ENCODE results near the gene PTPN1.
"Not testable (repeated sequence)": the region's sequence is repeated elsewhere in the genome, so short reads cannot be mapped to it uniquely, and the experiment has no call there.

The PTPN1 gene

DNA sequence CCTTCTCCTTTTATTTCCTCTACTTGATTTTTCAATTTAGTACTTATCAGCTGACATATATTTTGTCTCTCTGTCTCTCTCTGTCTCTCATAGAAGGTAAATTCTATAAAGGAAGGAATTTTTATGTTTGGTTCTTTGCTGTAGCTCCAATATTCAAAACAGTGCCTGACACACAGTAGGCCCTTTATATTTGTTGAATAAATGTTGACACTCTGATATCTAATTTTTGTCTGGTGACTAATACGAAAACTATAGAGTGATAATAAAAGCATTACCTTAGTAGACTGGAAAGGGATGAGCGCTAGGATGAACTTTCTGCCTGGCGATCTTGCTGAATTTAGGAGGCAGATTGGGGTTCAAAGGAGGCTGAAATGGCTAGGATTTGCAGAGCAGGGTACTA is 42.8 kb downstream of the PTPN1 start:
- DNase-seq (ENCODE audit: low read depth in 3 of 3, low spot score in 1 of 3), result no peak

DNA sequence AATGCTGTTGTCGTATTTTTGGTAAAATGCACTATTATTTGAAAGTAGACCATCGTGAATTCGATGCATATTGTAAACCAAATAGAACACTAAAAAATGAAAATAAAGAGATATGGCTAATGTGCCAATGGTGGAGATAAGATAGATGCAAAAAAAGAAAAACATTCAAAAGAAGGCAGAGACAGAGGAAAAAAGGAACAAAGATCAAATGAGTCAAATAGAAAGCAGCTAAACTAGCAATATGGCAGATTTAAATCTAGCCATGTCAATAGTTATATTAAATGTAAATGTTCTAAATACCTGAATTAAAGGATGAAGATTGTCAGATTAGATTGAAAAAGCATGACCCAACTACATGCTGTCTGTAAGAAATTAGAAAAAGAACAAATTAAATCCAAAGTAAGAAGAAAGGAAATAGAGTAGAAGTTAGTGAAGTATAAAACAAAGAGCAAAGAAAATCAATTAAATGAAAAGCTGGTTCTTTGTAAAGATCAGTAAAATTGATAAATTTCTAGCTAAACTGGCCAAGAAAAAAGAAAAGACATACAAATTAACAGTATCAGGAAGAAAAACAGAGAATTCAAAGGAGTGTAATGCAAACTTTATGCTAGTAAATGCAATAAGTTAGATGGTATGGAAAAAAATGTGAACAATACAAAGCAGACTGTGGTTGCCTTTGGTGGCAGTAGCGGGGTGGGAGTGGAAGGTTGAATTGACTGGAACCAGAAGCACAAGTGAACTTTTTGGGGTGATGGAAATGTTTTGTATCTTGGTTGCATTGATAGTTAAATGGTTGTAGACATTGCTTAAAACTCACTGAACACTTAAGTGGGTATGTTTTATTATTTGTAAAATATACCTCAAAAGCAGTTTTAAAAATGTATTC is 44.8 kb downstream of the PTPN1 start:
- DNase-seq (ENCODE audit: low read depth in 3 of 3, low spot score in 1 of 3), result no peak

DNA sequence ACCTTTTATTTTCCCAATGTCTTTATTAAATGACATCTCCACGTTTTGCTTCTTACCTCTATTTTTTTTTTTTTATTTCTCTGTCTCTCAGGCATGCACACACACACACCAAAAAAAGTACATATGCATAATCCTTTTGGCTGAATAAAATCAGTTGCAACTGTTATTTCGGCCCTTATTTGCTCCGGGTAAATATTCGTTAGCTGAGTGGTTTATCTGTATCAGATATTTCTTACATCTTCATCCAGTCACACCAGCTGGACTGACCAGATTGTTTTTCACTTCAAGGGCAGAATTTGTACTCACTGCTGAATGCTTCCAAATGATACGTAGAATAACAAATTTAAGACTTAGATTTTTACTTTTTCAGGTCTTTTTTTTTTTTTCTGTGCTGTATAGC is 45.5 kb downstream of the PTPN1 start:
- DNase-seq (ENCODE audit: low read depth in 3 of 3, low spot score in 1 of 3), result no peak

DNA sequence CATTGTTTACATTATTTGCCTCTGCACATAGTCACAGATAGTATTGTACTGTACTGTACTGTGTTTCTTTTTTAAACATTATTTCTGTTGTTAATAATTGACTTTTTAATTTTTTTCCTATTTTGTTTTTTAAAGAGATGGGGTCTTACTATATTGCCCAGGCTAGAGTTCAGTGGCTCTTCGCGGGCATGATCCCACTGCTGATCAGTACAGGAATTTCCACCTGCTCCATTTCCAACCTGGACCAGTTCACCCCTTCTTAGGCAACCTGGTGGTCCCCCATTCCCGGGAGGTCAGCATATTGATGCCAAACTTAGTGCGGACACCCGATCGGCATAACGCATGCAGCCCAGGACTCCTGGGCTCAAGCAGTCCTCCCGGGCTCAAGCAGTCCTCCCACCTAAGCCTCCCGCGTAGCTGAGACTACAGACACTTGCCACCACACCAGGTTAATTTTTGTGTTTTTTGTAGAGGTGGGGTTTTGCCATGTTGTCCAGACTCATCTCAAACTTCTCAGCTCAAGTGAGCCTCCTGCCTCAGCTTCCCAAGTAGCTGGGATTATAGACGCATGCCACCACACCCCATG is 47.5 kb downstream of the PTPN1 start:
- DNase-seq (ENCODE audit: low read depth in 3 of 3, low spot score in 1 of 3), result no peak

DNA sequence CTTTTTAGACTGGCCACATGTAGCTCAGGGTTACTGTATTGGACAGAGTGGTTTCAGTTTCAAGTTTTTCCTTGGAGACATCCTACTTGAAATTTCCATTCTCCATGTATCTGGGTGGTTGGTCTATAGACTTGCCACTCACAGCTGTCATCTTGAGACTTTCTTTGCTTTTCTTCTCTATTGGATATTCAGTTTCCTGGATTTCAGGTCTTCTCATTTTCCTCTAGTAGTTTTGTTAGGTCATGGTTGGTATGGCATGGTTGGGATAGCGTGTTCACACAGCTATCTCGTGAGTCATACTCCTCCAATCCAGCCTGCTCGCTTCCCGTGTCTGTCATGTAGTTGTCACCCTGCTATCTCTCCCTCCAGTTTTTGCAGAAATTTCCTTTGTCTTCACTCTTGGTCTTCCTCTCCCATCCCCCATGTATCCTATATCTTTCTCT is 48.3 kb downstream of the PTPN1 start:
- no peak for DNase-seq (ENCODE audit: low read depth in 3 of 3, low spot score in 1 of 3)

DNA sequence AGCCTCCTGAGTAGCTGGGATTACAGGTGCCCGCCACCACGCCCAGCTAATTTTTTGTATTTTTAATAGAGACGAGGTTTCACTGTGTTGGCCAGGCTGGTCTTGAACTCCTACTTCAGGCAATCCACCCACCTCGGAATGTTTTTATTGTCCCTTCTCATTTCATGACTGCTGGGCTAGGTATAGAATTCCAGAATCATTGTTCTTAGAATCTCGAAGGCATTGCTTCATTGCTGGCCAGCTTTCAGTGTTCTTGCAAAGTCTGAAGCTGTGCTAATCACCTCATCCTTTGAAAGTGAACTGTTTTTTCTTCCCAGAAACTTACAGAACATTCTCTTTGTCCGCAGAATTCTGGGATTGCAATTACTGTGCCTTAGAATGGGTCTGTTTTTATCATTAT is 49.0 kb downstream of the PTPN1 start:
- no peak for DNase-seq (ENCODE audit: low read depth in 3 of 3, low spot score in 1 of 3)

DNA sequence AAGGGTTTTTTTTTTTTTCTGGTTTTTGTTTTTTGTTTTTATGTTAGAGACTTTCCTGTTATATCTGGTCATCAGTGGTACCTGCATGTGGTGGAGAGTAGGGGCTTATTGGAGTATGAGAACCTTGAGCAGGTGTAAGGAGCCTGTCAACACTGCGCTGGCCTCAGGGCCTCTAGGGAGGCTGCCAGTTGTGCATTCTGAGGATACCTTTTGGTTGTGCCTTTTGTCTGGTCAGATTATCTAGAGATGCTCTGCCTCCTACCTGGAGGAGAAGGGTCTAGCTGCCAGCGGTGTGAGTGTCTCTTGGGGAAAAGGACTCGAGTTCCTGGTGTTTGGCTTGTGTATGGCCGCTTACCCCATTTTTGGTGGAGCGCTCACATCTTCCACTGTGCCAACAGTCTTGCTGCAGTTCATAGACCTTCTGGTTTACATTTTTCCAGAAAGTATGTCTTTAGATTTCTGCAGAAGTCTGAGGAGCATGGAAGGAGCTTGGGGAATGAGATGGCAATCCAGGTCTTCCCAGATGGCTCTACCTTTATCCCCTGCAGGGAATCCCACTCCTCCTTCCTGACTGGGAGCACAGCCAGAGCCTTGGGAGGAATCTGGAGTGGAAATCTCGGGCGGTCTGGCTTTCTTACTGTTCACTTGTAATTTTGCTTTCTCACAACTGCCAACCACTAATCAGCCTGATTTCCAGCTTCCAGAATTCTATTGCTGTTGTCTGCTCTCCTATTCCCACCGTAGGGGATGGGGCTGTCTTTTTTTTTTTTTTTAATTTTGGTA is 49.9 kb downstream of the PTPN1 start:
- no peak for DNase-seq (ENCODE audit: low read depth in 3 of 3, low spot score in 1 of 3)

DNA sequence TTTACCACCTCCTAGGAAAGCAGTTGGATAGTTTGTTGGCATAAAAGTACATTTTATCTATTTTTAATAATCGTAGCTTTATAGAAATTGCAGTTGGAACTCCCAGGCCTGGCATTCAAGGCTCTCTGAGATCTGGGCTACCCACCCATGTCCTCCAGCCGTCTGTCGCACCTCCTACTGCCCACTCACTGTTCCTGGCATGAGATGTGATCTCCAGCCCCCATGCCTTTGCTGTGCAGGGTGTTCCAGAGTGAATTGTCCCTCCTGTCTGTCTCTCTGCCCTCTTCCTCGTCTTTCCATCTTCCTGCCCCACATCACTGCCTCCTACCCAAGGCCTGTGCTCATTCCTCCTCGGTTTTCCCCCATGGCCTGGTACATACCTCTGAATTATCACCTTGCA is 50.7 kb downstream of the PTPN1 start:
- no peak for DNase-seq (ENCODE audit: low read depth in 3 of 3, low spot score in 1 of 3)

DNA sequence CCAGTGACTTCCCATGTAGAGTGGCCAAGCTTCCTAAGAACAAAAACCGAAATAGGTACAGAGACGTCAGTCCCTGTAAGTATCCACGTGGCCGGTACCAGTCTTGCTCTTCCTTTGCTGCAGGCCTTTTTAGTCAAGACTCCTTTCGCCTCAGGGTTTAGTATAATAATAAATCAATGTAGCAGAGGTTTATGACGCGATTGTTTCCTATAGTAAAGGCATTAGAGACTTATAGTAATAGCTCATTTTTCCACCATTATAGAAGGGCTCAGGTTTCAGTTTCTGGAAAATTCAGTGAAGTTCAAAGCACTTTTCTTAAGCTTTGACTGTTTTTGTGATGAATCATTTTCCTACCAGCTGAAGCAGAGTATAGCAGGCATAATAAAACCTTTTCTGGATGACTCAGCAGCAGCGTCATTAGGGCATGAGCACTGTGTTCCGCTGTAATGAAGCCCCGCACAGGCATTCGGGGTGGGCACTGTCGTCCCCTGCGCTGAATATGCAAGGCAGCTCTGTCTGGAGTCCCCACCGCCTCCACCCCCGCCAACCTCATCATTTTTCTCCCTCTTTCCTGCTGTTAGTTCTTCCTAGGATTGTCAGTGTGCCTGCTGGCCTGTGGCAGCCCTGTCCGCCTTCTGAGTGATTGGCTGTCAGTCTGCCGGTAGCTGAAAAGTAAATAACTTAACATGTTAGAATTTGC is 51.3 kb downstream of the PTPN1 start:
- peak in 2 of 3 donors; percentile 23 to 35 for DNase-seq (ENCODE audit: low read depth in 3 of 3, low spot score in 1 of 3)

DNA sequence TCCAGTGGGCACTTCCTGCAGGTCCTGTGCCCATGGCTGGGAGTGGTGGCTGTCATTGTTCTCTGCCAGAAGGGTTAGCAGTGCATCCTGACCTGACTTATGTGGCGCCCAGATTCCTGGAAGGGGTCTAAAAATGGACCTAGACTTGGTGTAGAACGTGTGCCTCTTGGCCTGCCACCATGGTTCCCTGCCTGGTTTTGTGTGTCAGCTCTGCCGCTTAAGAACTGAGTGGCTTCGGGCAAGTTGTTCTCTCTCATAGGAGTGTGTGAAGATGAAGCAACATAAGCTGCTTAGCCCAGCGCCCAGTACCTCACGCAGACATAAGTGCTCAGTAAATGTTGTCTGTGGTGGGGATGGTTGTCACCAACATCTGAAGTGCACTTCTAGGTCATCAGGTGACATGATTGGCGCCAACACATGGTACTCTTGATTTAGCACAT is 52.1 kb downstream of the PTPN1 start:
- no peak for DNase-seq (ENCODE audit: low read depth in 3 of 3, low spot score in 1 of 3)

DNA sequence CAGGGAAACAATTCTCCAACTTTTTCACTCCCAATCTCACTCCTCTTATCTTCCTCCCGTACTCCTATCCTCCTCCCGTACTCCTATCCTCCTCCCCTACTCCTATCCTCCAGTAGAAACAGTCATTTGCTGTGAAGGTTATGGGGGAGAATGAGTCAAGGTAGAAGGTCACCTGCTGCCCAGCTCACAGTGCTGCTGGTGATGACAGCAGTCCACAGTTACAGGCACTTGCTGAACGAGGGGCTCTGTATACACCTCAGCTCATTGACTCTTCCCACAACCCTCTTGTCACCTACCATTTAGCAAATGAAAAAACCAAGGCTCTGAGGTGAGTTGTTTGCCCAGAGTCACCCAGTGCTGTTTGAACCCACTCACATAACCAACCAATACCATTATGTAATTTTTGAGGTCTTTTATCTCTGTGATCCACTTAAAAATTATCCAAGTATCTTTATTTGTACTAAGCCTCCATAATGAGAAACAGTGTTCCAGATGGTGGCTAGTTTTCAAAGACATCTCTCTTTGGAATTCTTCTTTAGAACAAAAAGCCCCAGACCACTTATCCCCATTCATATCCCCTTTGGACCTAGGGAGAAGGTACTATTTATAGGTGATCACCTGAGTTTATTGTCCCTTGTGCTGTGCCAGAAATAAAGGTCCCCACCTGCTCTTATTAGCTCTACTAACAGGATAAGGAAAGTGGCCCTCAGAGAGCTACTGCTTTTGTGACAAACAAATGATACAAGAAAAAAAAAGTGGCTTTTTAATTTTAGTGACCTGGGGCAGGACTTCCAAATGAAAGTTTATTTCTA is 53.2 kb downstream of the PTPN1 start:
- no peak for DNase-seq (ENCODE audit: low read depth in 3 of 3, low spot score in 1 of 3)

DNA sequence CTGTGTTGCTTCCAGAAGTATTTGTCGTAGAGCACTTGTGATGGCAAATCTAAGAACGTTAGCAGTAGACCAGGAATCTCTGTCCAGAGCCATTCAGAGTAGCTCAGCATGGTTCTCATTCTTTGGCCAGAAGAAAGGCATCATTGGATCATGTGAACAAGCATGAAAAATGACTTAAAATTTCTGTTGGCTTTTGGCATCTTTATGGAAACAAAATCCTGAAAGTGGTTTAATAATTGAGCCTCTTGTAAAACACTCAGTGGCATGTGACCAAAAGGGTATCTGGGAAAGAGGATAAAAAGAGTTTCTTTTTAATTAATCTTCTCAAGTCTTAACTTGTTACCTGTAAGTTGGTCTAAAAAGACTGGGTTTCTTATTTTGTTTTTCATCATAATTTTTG is 55.2 kb downstream of the PTPN1 start:
- DNase-seq (ENCODE audit: low read depth in 3 of 3, low spot score in 1 of 3), result no peak

DNA sequence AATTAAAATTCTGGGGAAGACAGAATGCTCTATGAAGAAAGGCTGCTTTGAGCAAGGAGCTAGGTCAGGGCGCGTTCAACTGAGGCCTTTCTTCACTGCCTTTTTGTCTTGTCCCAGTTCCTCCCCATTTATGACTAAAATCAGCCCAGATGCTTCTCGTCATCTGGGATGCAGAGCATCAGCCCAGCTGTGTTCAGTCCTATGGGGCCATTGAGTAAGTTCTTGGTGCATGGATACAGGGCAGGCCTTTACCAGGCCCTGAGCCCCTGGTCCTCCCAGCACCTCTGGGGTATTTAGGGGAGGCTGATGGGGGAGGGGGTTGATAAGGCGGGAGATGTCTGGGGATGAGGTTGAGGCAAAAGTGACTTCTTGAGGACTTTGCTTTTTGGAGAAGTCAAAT is 55.7 kb downstream of the PTPN1 start:
- no peak for DNase-seq (ENCODE audit: low read depth in 3 of 3, low spot score in 1 of 3)

DNA sequence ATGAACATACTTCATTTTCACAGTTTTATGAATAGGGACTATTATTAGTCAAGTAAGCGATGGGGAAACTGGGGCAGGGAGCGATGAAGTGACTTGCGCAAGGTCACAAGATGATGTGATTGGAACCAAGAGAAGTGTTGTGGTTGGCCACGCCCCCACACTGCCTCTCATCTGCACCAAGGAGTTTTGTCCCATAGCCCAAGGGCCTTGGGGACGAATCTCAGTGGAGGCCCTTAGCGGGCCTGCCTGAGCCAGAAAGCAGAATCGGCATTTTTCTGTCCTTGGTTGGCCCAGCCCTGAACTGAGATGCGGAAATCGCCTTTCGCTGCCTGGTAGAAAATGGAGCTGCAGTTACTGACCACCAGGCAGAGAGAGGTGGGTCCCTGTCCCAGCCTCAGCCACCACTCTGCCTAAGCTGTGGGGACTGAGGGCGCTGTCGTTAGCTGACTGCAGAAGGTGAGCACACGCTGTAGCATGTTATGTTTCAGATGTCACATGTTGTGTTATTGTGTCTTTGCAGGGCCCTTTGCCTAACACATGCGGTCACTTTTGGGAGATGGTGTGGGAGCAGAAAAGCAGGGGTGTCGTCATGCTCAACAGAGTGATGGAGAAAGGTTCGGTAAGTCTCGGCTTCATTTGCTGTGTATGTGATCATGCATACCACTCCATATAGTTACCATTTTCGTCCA is 57.8 kb downstream of the PTPN1 start:
- DNase-seq (ENCODE audit: low read depth in 3 of 3, low spot score in 1 of 3), result no peak

DNA sequence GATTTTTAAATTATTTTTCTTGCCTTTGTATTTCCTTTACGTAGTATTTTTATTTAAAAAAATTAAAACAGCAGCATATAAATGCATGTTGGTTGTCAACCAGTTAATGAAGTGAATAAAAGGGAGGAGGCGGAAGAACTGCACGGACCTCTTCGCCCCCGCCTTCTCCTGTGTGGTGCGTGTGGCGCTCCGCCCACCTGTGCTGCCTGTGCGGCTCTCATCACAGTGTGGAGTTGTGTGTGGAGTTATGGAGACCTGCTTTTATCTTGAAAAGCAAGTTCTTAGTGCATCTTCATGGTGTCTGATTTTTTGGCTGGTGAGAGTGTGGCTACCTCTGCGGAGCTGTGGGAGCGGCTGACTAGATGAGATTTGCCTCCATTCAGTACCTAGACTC is 58.4 kb downstream of the PTPN1 start:
- no peak for DNase-seq (ENCODE audit: low read depth in 3 of 3, low spot score in 1 of 3)

DNA sequence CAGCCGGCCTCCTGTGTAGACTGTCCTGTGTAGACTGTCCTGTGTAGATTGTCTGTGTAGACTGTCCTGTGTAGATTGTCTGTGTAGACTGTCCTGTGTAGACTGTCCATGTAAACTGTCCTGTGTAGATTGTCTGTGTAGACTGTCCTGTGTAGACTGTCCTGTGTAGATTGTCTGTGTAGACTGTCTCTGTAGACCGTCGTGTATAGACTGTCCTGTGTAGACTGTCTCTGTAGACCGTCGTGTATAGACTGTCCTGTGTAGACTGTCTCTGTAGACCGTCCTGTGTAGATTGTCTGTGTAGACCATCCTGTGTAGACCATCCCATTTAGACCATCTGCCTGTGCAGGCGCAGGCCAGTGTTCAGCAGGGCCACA is 59.3 kb downstream of the PTPN1 start:
- not testable (repeated sequence) for DNase-seq (ENCODE audit: low read depth in 3 of 3, low spot score in 1 of 3)

DNA sequence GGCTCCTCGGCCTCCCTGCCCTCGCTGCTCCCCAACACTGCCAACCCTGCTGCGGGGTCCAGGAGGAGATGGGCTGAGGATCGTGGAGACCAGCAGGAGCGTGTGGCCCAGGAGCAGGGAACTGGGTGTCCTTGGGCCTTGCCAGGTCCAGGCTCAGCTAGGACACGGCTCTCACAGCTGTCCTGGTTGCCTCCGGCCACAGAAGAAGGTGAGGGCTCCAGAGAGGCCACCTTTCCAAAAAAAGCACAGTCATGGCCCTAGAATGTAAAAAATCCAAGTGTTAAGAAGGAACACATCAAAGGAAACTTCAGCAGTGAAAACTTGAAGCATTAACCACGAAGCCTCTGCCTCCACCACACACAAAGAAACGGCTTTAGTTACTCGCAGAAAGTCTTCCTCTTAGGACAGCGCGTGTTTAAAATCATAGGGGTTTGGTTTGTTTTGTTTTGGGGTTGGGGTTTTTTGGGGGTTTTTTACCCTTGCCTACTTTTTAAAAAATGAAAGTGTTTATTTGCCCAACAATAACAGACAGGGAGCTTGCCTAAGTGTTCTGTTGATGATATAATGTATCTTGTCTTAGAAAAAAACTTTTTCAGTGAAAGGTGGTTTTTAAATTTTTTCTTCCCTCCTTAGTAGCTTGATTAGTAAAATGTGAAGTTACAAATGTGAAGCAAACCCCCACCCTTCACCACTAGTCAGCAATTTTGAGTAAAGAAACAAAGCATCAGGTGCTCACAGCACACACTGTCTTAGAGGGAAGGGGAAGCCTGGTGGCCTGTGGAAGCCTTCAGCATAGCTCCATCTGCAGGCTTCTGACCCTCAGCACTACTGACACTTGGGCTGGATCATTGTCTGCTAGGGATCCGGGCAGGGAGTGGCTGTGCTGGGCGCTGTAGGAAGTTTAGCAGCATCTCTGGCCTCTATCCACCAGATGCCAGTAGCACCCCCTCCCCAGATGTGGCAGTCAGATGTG is 60.0 kb downstream of the PTPN1 start:
- DNase-seq (ENCODE audit: low read depth in 3 of 3, low spot score in 1 of 3), result no peak

DNA sequence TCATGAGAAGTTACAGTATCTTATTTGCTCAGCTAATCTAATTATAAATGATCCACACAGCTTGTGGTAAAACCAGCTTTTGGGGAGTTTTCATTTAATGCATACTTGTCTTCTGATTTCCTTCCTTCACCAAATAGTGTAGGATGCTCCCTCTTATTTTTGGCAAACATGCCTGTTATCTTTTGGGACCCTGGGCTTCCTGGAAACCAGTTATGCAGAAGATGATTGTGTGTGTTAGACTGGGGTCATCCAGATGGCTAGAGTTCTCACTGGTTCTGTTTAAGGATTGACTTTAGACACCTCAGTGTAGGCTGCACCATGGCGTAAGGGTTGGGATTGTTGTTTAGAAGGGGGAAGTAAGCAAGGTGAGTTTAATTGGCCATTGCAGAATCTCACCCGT is 61.3 kb downstream of the PTPN1 start:
- DNase-seq (ENCODE audit: low read depth in 3 of 3, low spot score in 1 of 3), result no peak
